ENCODE measurements around the gene PHF20. TPM values are rescaled to one million over a fixed set of nuclear protein-coding genes. Genes with fewer than 3 reads are reported as not detected.

PHF20 gene
- polyA plus RNA-seq, 1 donor (not counting 4 experiments of a cell fraction or from before 2014, with no cell fraction given), result 31.9 TPM

GRCh38 chr20:35729283-35729807 is 42.5 kb upstream of the PHF20 start:
- Histone ChIP-seq H3K27me3 (ENCODE audit: control insufficient read depth, extremely low read depth, insufficient read depth, low read length) (no peaks in the 10 kb centered on the region), H3K27ac (ENCODE audit: control insufficient read depth, insufficient read depth, low read length) (no peak overlapping the region), H3K9ac (ENCODE audit: control insufficient read depth, extremely low read depth, insufficient read depth, low read length) (no peak overlapping the region), H3K4me1 (ENCODE audit: control insufficient read depth, extremely low read depth, insufficient read depth, low read length) (no peaks in the 10 kb centered on the region), H2AFZ (ENCODE audit: control insufficient read depth, low read length) (no peak overlapping the region), H3K4me3 (ENCODE audit: control insufficient read depth in 2 of 3, extremely low read depth in 1 of 3, insufficient read depth in 2 of 3, low read depth in 1 of 3, low read length in 3 of 3) (no peak overlapping the region), H3K79me2 (ENCODE audit: control insufficient read depth, insufficient read depth, low read length) (peaks cover 94% of the 10 kb centered on the region), H3K9me1 (ENCODE audit: control insufficient read depth, extremely low read depth, insufficient read depth, low read length) (no peaks in the 10 kb centered on the region), H3K4me2 (ENCODE audit: control insufficient read depth, extremely low read depth, insufficient read depth, low read depth, low read length) (no peak overlapping the region), H3K36me3 (ENCODE audit: control insufficient read depth in 2 of 2, extremely low read depth in 1 of 2, insufficient read depth in 2 of 2, low read length in 2 of 2) (peaks cover 28 to 54% of the 10 kb centered on the region in 2 experiments), H4K20me1 (ENCODE audit: control insufficient read depth, extremely low read depth, insufficient read depth, low read length) (peaks cover 57% of the 10 kb centered on the region), H3K9me3 (ENCODE audit: control insufficient read depth, low read depth, low read length) (no peaks in the 10 kb centered on the region)
- dilution Hi-C loops (cut with MboI; ENCODE audit: extremely low pct_ligation_motif_present, low sequenced_read_pairs), result no loop called here
- TF ChIP-seq CTCF (optimal IDR thresholded peaks at IDR 0.05 in 1 of 3, IDR thresholded peaks at IDR 0.05 in 1 of 3, conservative IDR thresholded peaks at IDR 0.05 in 1 of 3; ENCODE audit: extremely low read depth in 1 of 3, insufficient read depth in 2 of 3, low read length in 3 of 3) (no peak), EZH2 (IDR thresholded peaks at IDR 0.05; ENCODE audit: low read length) (no peak)
- DNase-seq (ENCODE audit: low read depth, low spot score) (no peak), FAIRE-seq (no peak)

GRCh38 chr20:35729836-35730582 is 41.8 kb upstream of the PHF20 start:
- TF ChIP-seq CTCF (optimal IDR thresholded peaks at IDR 0.05 in 1 of 3, IDR thresholded peaks at IDR 0.05 in 1 of 3, conservative IDR thresholded peaks at IDR 0.05 in 1 of 3; ENCODE audit: extremely low read depth in 1 of 3, insufficient read depth in 2 of 3, low read length in 3 of 3) (no peak), EZH2 (IDR thresholded peaks at IDR 0.05; ENCODE audit: low read length) (no peak)
- peaks cover 2% of the 10 kb centered on the region for H3K9me1 ChIP-seq (ENCODE audit: control insufficient read depth, extremely low read depth, insufficient read depth, low read length)
- peaks cover 59% of the 10 kb centered on the region for H4K20me1 ChIP-seq (ENCODE audit: control insufficient read depth, extremely low read depth, insufficient read depth, low read length)
- H2AFZ ChIP-seq (ENCODE audit: control insufficient read depth, low read length), result no peak overlapping the region
- no peak overlapping the region for H3K4me3 ChIP-seq (ENCODE audit: control insufficient read depth in 2 of 3, extremely low read depth in 1 of 3, insufficient read depth in 2 of 3, low read depth in 1 of 3, low read length in 3 of 3)
- no peak overlapping the region for H3K9ac ChIP-seq (ENCODE audit: control insufficient read depth, extremely low read depth, insufficient read depth, low read length)
- dilution Hi-C loops (cut with MboI; ENCODE audit: extremely low pct_ligation_motif_present, low sequenced_read_pairs), result no loop called here
- FAIRE-seq, result no peak
- H3K4me1 ChIP-seq (ENCODE audit: control insufficient read depth, extremely low read depth, insufficient read depth, low read length), result peaks cover under 1% of the 10 kb centered on the region
- H3K27ac ChIP-seq (ENCODE audit: control insufficient read depth, insufficient read depth, low read length), result no peak overlapping the region
- no peak for DNase-seq (ENCODE audit: low read depth, low spot score)
- H3K79me2 ChIP-seq (ENCODE audit: control insufficient read depth, insufficient read depth, low read length), result peaks cover 95% of the 10 kb centered on the region
- no peaks in the 10 kb centered on the region for H3K9me3 ChIP-seq (ENCODE audit: control insufficient read depth, low read depth, low read length)
- no peak overlapping the region for H3K4me2 ChIP-seq (ENCODE audit: control insufficient read depth, extremely low read depth, insufficient read depth, low read depth, low read length)
- H3K36me3 ChIP-seq (ENCODE audit: control insufficient read depth in 2 of 2, extremely low read depth in 1 of 2, insufficient read depth in 2 of 2, low read length in 2 of 2), result peaks cover 30 to 56% of the 10 kb centered on the region in 2 experiments
- H3K27me3 ChIP-seq (ENCODE audit: control insufficient read depth, extremely low read depth, insufficient read depth, low read length), result no peaks in the 10 kb centered on the region
